ENCODE results near the gene PPP2R5C. TPM values are rescaled to one million over a fixed set of nuclear protein-coding genes. Genes with fewer than 3 reads are reported as not detected.

Gene PPP2R5C
- total and polyA plus RNA-seq, 11 donors = 99.4 to 248 (median 204) TPM

DNA sequence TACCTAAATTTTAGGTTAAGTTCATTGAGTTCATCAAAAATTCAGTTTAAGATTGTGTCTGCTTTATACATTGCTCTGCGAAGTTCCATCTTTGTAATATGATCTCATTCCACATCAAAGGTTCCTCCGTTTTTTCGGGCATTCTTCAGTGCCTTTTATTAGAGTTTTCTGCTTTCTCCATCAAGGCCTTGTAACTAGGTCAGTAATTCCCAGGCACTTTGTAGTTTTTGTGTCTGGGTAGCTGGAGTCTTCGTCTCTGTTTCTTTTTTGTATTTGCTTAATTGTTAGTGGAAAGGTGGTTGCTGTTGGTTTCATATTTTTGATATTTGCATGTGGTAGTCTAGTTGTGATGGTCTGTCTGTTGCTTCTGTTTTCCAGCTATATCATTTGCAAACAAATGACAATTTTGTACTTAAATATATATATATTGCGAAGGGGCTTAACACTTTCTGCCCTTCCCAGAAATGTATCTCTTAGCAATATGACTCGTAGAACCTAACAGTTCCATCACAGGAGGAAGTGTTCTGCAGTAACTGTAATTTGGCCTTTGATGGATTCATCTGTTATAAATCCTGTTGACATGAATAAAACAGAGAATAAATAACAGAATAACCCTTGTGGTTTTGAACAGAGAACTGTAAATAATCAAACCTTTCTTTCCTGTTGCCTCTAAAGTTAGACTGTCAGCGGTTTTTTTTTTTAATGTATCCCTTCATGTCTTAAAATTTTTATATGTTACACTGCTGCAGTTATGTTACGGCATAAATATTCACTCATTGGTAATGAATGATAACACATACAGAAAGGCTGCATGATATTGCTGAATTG, 114.4 kb downstream of the PPP2R5C start:
- TF ChIP-seq POLR2A (IDR thresholded peaks at IDR 0.05) = no peak
- TF ChIP-seq, protein P1, sequence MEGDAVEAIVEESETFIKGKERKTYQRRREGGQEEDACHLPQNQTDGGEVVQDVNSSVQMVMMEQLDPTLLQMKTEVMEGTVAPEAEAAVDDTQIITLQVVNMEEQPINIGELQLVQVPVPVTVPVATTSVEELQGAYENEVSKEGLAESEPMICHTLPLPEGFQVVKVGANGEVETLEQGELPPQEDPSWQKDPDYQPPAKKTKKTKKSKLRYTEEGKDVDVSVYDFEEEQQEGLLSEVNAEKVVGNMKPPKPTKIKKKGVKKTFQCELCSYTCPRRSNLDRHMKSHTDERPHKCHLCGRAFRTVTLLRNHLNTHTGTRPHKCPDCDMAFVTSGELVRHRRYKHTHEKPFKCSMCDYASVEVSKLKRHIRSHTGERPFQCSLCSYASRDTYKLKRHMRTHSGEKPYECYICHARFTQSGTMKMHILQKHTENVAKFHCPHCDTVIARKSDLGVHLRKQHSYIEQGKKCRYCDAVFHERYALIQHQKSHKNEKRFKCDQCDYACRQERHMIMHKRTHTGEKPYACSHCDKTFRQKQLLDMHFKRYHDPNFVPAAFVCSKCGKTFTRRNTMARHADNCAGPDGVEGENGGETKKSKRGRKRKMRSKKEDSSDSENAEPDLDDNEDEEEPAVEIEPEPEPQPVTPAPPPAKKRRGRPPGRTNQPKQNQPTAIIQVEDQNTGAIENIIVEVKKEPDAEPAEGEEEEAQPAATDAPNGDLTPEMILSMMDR (IDR thresholded peaks at IDR 0.05) = no peak
- no peak for ATAC-seq
- H3K27me3 ChIP-seq = no peaks in the 10 kb centered on the region
- H3K27ac ChIP-seq = peak overlapping the region in 11 of 12 donors; percentile 51 to 92 (median 80)
- H3K36me3 ChIP-seq = peaks cover 0 to 8% (median 0%) of the 10 kb centered on the region in 9 donors
- H3K4me1 ChIP-seq = peaks cover 8 to 79% (median 50%) of the 10 kb centered on the region in 12 donors
- peaks cover 0 to 11% (median 0%) of the 10 kb centered on the region in 12 donors for H3K9me3 ChIP-seq
- no peak for DNase-seq
- 39 to 48% (median 42%) methylated on average over 8 of the region's 8 CpGs for WGBS, 4 donors
- peak overlapping the region in 1 of 12 donors; percentile 0 for H3K4me3 ChIP-seq
- intact Hi-C loops (cut with DNase I) = loop anchor here in 2 of 10 donors (5.0 kb wide), 1 partner anchor 64 kb away; no protein-coding TSS in a partner anchor

DNA sequence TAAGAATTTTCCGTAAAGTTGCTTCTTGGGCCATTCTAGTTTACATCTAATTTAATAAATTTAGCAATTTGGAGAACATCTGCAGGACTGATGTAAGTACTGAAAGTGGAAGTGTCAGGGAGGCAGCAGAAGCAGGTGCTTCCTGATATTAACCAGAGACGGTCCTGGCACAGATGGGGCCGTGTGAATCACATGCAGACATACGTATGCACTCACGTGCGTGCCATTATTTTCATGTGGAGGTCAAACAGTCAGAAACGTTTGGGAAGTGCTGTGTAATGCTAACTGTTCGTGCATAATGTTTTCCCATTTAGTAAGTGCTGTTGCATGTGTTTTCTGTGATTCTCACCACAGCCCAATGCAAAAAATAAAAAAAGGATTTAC, 115.0 kb downstream of the PPP2R5C start:
- ATAC-seq (peak; percentile 76 to 92 (median 84)), DNase-seq (peak; percentile 82 to 92 (median 86))
- H3K9me3 ChIP-seq = peaks cover 0 to 11% (median 0%) of the 10 kb centered on the region in 12 donors
- peak overlapping the region in 1 of 12 donors; percentile 0 for H3K4me3 ChIP-seq
- TF ChIP-seq POLR2A (IDR thresholded peaks at IDR 0.05) = no peak
- TF ChIP-seq, protein P1 (IDR thresholded peaks at IDR 0.05) = no peak
- H3K27me3 ChIP-seq = no peaks in the 10 kb centered on the region
- intact Hi-C loops (cut with DNase I) = loop anchor here in 2 of 10 donors (5.0 kb wide), 1 partner anchor 64 kb away; no protein-coding TSS in a partner anchor
- H3K4me1 ChIP-seq = peaks cover 8 to 79% (median 48%) of the 10 kb centered on the region in 12 donors
- WGBS, 4 donors = 18 to 33% (median 22%) methylated on average over 8 of the region's 8 CpGs
- peak overlapping the region; percentile 46 to 92 (median 80) for H3K27ac ChIP-seq
- H3K36me3 ChIP-seq = peaks cover 0 to 8% (median under 1%) of the 10 kb centered on the region in 9 donors

DNA sequence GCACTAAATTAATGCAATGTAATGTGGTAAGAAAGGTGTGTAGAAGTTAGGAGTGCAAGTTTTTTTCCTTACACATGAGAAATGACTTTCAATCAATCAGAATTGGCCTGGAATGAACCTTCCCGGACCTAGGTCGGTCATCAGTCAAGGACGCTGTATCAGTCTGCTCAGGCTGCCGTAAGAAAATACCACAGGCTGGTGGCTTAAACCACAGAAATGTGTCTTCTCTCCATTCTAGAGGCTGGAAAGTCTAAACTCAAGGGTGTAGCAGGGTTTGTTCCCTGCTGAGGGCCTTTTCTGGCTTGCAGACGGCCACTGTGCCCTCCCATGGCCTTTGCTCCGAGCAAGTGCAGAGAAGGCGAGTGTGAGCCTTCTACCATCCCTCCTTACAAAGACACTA, 116.3 kb downstream of the PPP2R5C start:
- whole genome bisulfite sequencing, 4 donors = 69 to 82% (median 75%) methylated on average over 7 of the region's 7 CpGs
- no peaks in the 10 kb centered on the region for H3K27me3 ChIP-seq
- TF ChIP-seq, protein P1 (IDR thresholded peaks at IDR 0.05) = no peak
- no peak for TF ChIP-seq POLR2A (IDR thresholded peaks at IDR 0.05)
- peaks cover 0 to 9% (median 0%) of the 10 kb centered on the region in 12 donors for H3K9me3 ChIP-seq
- DNase-seq (no peak), ATAC-seq (no peak)
- H3K36me3 ChIP-seq = peaks cover 0 to 19% (median 9%) of the 10 kb centered on the region in 9 donors
- peaks cover 8 to 73% (median 48%) of the 10 kb centered on the region in 12 donors for H3K4me1 ChIP-seq
- intact Hi-C loops (cut with DNase I) = loop anchor here in 2 of 10 donors (5.0 kb wide), 1 partner anchor 65 kb away; no protein-coding TSS in a partner anchor
- no peak overlapping the region for H3K4me3 ChIP-seq
- peak overlapping the region; percentile 46 to 92 (median 80) for H3K27ac ChIP-seq
